OCI-LY1 (cell line): ENCODE data around the gene CCM2.
A peak's percentile ranks its signal among the peaks of the same experiment; 100 is the strongest.

ENCODE experiments used
- H2AFZ ChIP-seq: fragments of 200-600 bp; sonication (generic), shearing (Covaris generic); 2 replicates; pipeline ENCODE4 v1.6.0; 2014; ENCODE audit warnings: antibody characterized with exemption, mild to moderate bottlenecking, low read length
- H3F3A ChIP-seq: fragments of 200-600 bp; sonication (generic), shearing (Covaris generic); 2 replicates; pipeline ENCODE4 v1.6.0; 2014; ENCODE audit warnings: mild to moderate bottlenecking, antibody characterized with exemption, low read length, moderate library complexity; ENCODE audit not compliant: insufficient read depth
- H3K27ac ChIP-seq: fragments of 200-600 bp; sonication (generic); 2 replicates; pipeline ENCODE4 v1.5.1; 2014; ENCODE audit warnings: low read length, mixed run types, mild to moderate bottlenecking, low read depth; ENCODE audit not compliant: poor library complexity, severe bottlenecking
- H3K27me3 ChIP-seq: fragments of 200-600 bp; sonication (generic); 2 replicates; pipeline ENCODE4 v1.6.0; 2014; ENCODE audit warnings: antibody characterized with exemption, mild to moderate bottlenecking, low read length, moderate library complexity; ENCODE audit not compliant: insufficient read depth
- H3K36me3 ChIP-seq: fragments of 200-600 bp; sonication (generic); 2 replicates; pipeline ENCODE4 v1.6.1; 2014; ENCODE audit warnings: mild to moderate bottlenecking, antibody characterized with exemption, low read length, moderate library complexity, mixed read lengths; ENCODE audit not compliant: insufficient read depth
- H3K4me1 ChIP-seq: fragments of 200-600 bp; sonication (generic); 2 replicates; pipeline ENCODE4 v1.5.1; 2014; ENCODE audit warnings: mild to moderate bottlenecking, low read length, moderate library complexity; ENCODE audit not compliant: insufficient read depth, severe bottlenecking
- H3K4me2 ChIP-seq: fragments of 200-600 bp; sonication (generic), shearing (Covaris generic); 2 replicates; pipeline ENCODE4 v1.6.1; 2014; ENCODE audit warnings: low read length
- H3K4me3 ChIP-seq: fragments of 200-600 bp; sonication (generic); 2 replicates; pipeline ENCODE4 v1.5.1; 2014; ENCODE audit warnings: low read length, low read depth, mild to moderate bottlenecking, mixed read lengths; ENCODE audit not compliant: poor library complexity, severe bottlenecking
- H3K79me2 ChIP-seq: fragments of 200-600 bp; shearing (Covaris generic); 2 replicates; pipeline ENCODE4 v1.6.1; 2016; ENCODE audit warnings: mixed run types, low read length, mixed read lengths; ENCODE audit not compliant: insufficient read depth
- H3K9ac ChIP-seq: fragments of 200-600 bp; sonication (generic), shearing (Covaris generic); 2 replicates; pipeline ENCODE4 v1.6.1; 2014; ENCODE audit warnings: mild to moderate bottlenecking, low read length, mixed read lengths
- H3K9me2 ChIP-seq: fragments of 200-600 bp; sonication (generic), shearing (Covaris generic); 2 replicates; pipeline ENCODE4 v1.6.1; 2014; ENCODE audit warnings: low read depth, mild to moderate bottlenecking, low read length, mixed read lengths
- H3K9me3 ChIP-seq: fragments of 200-600 bp; shearing (Covaris generic); 2 replicates; pipeline ENCODE4 v1.6.1; 2014; ENCODE audit warnings: low read length, mixed read lengths
- H4K20me1 ChIP-seq: fragments of 200-600 bp; sonication (generic), shearing (Covaris generic); 2 replicates; pipeline ENCODE4 v1.6.0; 2016; ENCODE audit warnings: mild to moderate bottlenecking, low read length; ENCODE audit not compliant: insufficient read depth
- EZH2 ChIP-seq: fragments of 200-600 bp; sonication (generic), shearing (Covaris generic); IDR thresholded peaks from 2 replicates; pipeline ENCODE4 v1.8.0; 2017; ENCODE audit warnings: borderline replicate concordance, mixed run types, mild to moderate bottlenecking, antibody characterized with exemption, low read length, moderate library complexity, mixed read lengths
- TF ChIP-seq, protein P1 (sequence below): fragments of 200-600 bp; sonication (generic), shearing (Covaris generic); IDR thresholded peaks from 2 replicates; pipeline ENCODE4 v1.5.1; 2017; ENCODE audit warnings: mild to moderate bottlenecking, antibody characterized with exemption, low read length, moderate library complexity, mixed read lengths

The CCM2 gene

DNA sequence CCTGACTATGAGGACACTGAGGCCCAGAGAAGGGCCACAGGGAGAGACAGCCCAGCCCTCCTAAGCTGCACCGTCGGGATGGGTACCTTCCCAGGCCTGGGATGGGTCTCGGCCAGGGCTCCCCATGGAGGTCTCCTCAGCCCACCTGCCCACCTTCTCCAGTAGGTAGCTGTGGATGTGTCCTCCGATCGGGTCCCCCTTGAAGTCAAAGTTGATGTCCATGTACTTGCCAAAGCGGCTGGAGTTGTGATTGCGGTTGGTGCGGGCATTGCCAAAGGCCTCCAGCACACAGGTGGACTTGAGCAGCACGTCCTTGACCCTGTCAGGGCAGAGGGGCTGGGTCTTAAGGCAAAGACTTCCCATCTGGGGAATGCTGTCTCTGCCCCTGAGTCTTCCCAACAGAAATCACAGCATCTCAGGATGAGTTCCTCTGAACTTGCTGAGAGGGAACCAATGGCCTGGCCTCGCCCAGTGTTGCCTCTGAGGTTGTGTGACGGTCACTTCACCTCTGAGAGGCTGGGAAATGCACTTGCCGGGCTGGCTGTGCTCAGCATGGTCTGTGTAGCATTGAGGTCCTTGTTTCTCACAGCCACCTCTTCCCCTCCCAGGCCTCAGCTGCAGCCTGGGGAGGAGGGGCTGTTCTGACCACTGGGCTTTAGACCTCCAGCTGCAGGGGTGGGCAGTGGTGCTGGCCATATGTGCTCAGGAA lies 24.5 kb upstream of the CCM2 start:
- no peaks in the 10 kb centered on the region for H3K27me3 ChIP-seq
- H3F3A ChIP-seq = peaks cover 9% of the 10 kb centered on the region
- no peak overlapping the region for H3K4me2 ChIP-seq
- H3K4me3 ChIP-seq = no peak overlapping the region
- peaks cover 38% of the 10 kb centered on the region for H3K4me1 ChIP-seq
- peaks cover 30% of the 10 kb centered on the region; the same call in 1 of the 2 replicates for H3K36me3 ChIP-seq
- H4K20me1 ChIP-seq = no peaks in the 10 kb centered on the region
- no peak overlapping the region for H3K9ac ChIP-seq
- no peak overlapping the region for H2AFZ ChIP-seq
- no peak for TF ChIP-seq EZH2
- TF ChIP-seq, protein P1, sequence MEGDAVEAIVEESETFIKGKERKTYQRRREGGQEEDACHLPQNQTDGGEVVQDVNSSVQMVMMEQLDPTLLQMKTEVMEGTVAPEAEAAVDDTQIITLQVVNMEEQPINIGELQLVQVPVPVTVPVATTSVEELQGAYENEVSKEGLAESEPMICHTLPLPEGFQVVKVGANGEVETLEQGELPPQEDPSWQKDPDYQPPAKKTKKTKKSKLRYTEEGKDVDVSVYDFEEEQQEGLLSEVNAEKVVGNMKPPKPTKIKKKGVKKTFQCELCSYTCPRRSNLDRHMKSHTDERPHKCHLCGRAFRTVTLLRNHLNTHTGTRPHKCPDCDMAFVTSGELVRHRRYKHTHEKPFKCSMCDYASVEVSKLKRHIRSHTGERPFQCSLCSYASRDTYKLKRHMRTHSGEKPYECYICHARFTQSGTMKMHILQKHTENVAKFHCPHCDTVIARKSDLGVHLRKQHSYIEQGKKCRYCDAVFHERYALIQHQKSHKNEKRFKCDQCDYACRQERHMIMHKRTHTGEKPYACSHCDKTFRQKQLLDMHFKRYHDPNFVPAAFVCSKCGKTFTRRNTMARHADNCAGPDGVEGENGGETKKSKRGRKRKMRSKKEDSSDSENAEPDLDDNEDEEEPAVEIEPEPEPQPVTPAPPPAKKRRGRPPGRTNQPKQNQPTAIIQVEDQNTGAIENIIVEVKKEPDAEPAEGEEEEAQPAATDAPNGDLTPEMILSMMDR = no peak
- no peaks in the 10 kb centered on the region for H3K9me2 ChIP-seq
- H3K9me3 ChIP-seq = no peaks in the 10 kb centered on the region
- no peaks in the 10 kb centered on the region for H3K79me2 ChIP-seq
- H3K27ac ChIP-seq = no peak overlapping the region

DNA sequence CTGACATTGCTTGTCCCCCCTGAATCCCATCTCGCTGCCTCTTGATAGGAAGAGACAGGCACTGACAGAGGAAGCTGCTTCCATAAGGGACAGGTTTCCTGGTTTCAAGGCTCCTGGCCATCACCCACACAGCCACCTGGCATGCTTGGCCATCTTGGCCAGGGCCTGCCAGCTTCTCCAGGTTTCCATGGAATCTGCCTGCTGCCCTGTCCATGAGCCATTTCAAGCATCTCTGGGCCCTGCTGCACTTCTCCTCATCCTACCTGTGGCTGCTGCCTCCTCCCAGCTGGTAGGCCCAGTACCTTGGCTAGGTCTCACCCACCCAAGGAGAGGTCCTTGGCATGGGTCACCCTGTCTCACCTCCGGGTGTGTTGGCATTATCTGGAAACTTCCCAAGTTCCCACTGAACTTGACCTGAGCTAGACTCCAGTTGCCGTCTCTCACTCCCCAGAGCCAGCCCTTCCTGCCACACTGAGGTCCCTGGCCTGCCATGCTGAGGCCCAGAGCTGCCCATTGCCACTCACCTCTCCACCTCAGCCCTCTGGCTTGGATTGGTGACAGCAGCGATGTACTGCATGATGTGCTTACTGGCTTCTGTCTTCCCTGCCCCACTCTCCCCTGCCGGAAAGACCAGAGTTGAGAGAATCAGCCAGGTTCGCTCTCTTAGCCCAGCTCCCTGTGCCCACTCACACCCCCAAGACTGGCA lies 23.8 kb upstream of the CCM2 start:
- no peak overlapping the region for H3K4me2 ChIP-seq
- H3K27ac ChIP-seq = no peak overlapping the region
- H3K9ac ChIP-seq = no peak overlapping the region
- no peaks in the 10 kb centered on the region for H4K20me1 ChIP-seq
- H3K9me3 ChIP-seq = no peaks in the 10 kb centered on the region
- peaks cover 30% of the 10 kb centered on the region; the same call in 1 of the 2 replicates for H3K36me3 ChIP-seq
- no peak for TF ChIP-seq EZH2
- TF ChIP-seq, protein P1 = no peak
- no peaks in the 10 kb centered on the region for H3K27me3 ChIP-seq
- H2AFZ ChIP-seq = no peak overlapping the region
- H3K9me2 ChIP-seq = no peaks in the 10 kb centered on the region
- H3K4me3 ChIP-seq = no peak overlapping the region
- no peaks in the 10 kb centered on the region for H3K79me2 ChIP-seq
- H3K4me1 ChIP-seq = peaks cover 45% of the 10 kb centered on the region
- peaks cover 13% of the 10 kb centered on the region for H3F3A ChIP-seq

DNA sequence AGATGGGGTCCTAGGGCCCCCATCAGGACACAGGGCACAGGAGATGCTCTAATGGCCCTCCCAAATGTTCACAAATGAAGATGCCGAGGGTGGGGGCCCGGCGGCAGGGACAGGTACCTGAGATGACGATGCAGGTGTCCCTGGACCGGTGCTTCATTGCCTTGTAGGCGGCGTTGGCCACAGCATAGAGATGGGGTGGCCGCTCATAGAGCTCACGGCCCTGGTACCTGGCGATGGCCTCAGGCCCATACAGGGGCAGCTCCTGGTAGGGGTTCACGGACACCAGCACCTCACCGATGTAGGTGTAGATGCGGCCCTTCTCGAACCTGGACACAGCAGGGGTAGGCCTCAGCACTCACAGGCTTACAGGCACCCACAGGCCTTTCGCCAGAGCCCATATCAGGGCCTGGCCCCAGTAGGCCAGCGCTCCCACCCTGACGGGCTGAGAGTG lies 23.2 kb upstream of the CCM2 start:
- Histone ChIP-seq H2AFZ (no peak overlapping the region), H3K79me2 (no peaks in the 10 kb centered on the region), H3K27me3 (no peaks in the 10 kb centered on the region), H3K27ac (peak overlapping the region; percentile 95), H3K9me3 (no peaks in the 10 kb centered on the region), H3K4me3 (no peak overlapping the region), H3K9me2 (no peaks in the 10 kb centered on the region), H4K20me1 (no peaks in the 10 kb centered on the region), H3K4me2 (peak overlapping the region; percentile 23; the same call in 1 of the 2 replicates), H3K9ac (no peak overlapping the region; the same call in 1 of the 2 replicates), H3K4me1 (peaks cover 51% of the 10 kb centered on the region), H3K36me3 (peaks cover 34% of the 10 kb centered on the region; the same call in 1 of the 2 replicates), H3F3A (peaks cover 18% of the 10 kb centered on the region)
- TF ChIP-seq EZH2 = no peak
